ENCODE data around the gene MYO18A.
A peak's percentile ranks its signal among the peaks of the same experiment; 100 is the strongest.

Gene MYO18A

DNA sequence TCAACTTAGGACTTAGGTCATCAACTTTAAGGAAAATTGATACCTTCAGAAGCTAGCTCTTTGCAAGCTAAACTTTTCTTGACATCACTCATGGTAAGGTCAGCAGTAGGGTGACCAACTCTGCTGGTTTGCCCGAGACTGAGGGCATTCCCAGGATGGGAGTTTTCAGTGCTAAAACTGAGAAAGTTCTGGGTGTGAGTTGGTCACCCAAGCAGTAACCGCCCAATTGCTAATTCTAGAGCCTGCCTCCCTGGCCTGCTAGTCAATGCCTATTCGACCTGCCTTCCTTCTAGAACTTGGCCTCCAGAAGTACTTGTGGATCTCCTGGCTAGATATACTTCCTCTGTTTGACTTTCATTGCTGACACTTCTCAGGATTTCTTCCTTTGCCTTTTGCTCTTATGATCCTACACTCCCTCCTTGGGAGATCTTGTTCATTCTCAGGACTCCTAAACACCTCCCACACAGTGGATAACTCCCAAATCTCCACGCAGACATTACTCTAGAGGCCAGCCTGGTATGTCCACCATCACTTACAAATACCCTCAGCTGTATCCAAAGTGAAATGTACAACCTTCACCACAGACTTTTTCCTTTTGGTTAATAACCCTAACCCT lies 10.5 kb upstream of the MYO18A start:
- TF ChIP-seq, protein P1, sequence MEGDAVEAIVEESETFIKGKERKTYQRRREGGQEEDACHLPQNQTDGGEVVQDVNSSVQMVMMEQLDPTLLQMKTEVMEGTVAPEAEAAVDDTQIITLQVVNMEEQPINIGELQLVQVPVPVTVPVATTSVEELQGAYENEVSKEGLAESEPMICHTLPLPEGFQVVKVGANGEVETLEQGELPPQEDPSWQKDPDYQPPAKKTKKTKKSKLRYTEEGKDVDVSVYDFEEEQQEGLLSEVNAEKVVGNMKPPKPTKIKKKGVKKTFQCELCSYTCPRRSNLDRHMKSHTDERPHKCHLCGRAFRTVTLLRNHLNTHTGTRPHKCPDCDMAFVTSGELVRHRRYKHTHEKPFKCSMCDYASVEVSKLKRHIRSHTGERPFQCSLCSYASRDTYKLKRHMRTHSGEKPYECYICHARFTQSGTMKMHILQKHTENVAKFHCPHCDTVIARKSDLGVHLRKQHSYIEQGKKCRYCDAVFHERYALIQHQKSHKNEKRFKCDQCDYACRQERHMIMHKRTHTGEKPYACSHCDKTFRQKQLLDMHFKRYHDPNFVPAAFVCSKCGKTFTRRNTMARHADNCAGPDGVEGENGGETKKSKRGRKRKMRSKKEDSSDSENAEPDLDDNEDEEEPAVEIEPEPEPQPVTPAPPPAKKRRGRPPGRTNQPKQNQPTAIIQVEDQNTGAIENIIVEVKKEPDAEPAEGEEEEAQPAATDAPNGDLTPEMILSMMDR (IDR thresholded peaks at IDR 0.05; ENCODE audit: low read depth, low read length): no peak
- H3K4me3 ChIP-seq (ENCODE audit: low read depth, low read length): no peak overlapping the region

DNA sequence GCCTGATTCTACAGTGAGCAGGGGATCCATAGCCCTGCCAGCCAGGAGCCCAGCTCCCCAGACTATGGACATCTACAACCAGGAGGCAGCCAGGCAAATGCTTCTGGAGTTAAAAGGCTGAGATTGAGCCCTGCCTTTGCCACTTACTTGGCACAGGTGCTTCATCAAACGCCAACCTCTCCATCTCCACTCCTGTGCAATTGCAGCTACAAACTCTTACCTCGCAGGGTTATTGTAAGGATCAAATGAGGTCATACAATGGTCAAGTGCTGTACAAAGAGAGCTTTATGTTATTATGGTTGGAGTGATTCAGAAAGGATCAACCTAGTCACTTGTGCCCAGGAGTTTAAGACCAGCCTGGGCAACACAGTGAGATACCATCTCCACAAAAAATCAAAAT lies 9.8 kb upstream of the MYO18A start:
- H3K4me3 ChIP-seq (ENCODE audit: low read depth, low read length): no peak overlapping the region
- TF ChIP-seq, protein P1 (IDR thresholded peaks at IDR 0.05; ENCODE audit: low read depth, low read length): no peak

DNA sequence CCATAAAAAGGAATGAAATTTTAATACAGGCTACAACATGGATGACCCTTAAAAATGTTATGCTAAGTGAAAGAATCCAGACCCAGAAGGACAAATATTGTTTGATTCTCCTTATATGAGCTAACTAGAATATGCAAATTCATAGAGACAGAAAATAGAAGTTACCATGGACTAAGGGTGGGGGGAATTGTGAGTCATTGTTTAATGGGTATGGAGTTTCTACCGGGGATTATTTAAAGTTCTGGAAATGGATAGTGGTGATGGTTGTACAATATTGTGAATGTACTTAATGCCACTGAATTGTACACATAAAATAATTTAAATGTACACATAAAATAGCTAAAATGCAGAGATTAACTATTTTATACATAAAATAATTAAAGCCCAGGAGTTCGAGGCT lies 9.2 kb upstream of the MYO18A start:
- TF ChIP-seq, protein P1 (IDR thresholded peaks at IDR 0.05; ENCODE audit: low read depth, low read length): no peak
- H3K4me3 ChIP-seq (ENCODE audit: low read depth, low read length): no peak overlapping the region

DNA sequence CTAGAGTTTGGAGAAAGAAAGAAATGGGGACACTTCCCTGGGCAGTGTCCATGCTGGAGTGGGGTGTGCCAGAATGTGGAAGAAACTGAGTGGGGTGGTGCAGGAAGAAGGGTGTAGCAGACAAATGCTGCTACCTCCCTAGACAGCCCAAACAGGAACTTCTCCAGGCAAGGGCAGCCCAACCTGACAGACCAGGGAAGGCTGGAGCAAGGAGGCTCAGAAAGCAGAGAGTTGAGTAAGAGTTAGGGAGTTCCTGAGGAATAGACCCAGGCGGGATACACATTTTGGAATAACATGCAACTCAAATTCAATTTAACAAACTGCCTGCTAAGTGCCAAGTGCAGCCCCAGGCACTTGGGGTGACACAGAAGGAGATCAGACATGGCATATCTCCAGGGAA lies 1.0 kb upstream of the MYO18A start:
- H3K4me3 ChIP-seq (ENCODE audit: low read depth, low read length): no peak overlapping the region
- TF ChIP-seq, protein P1 (IDR thresholded peaks at IDR 0.05; ENCODE audit: low read depth, low read length): no peak

DNA sequence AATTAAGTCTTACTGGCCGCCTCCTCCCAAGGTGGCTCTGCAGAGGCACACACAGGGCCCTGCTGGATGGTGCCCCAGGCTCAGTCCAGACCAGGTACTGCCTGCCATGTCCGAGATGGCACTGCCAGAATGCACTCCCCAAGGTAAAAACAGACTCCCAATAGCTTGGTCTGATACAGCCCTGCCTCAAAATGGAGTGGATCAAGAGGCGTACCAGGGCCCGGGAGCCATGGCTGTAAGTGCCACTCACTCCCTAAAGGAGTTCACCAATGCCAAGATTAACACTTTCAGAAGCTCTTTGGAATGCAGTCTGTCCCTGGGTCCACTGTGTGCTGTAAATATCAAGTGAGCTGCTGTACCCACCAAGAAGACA lies 576 bp upstream of the MYO18A start:
- TF ChIP-seq, protein P1 (IDR thresholded peaks at IDR 0.05; ENCODE audit: low read depth, low read length): no peak
- H3K4me3 ChIP-seq (ENCODE audit: low read depth, low read length): peak overlapping the region; percentile 68

DNA sequence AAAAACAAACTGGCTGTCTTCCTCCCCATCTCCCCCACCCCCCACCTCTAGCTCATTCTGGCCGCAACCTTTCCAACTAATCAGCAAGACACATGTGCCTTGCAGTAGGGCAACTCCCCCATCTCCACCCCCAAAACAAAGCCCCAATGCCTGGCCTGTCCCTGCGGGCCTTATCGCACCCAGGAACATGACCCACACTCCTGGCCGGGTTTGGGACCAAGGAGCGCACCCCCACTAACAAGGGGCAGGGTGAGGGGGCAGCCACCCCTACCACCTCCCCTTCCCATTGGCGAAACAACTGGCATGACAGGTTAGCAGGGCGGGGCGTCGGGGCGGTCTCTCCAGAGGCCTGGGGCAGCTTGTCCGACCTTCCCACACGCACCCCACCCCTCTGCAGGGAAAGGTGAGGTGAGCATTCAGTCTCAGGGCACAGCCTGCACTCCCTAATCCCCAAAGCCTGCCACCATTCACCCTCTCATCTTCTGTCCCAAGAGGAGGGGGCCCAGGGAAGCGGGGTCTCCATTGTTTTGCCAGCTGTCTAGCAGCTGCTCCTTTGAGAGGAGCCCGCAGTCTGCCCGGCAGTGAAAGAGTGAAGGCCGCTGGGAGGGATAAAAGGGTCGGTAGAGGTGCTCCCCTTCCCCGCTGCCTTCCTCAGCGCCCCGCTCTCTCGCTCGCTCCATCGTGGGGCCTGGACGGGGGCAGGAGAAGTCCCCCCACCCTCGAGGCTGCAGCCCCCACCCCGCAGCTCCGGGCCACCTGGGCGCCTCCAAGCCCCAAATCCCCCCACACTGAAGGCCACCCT lies 765 bp downstream of the MYO18A start:
- peak overlapping the region; percentile 68 for H3K4me3 ChIP-seq (ENCODE audit: low read depth, low read length)
- TF ChIP-seq, protein P1 (IDR thresholded peaks at IDR 0.05; ENCODE audit: low read depth, low read length): no peak

DNA sequence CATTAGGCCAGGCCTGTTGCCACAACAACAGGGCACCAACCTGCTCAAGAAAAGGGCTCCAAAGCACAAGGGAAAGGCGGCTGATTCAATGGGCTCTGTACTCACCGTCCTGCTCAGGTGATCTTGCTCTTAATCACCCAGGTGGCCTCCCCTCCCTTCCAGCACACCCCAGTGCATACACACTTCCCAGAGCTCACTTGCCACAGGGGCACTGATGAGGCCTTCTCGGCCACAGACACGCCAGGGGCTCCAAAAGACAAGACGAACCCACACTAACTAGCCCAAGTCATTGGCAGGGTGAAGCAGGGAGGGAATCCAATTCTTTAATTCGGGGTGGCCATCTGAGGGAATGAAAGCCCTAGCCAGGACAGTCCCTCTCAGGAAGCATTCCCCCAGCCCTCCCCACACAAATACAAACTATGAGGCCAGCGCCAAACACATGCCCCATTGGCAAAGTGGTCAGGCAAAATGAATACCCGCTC lies 1.4 kb downstream of the MYO18A start:
- TF ChIP-seq, protein P1 (IDR thresholded peaks at IDR 0.05; ENCODE audit: low read depth, low read length): no peak
- H3K4me3 ChIP-seq (ENCODE audit: low read depth, low read length): peak overlapping the region; percentile 68
